Caki2 (cell line): ENCODE data around the gene TPCN1. TPM values are rescaled to one million over a fixed set of nuclear protein-coding genes. Genes with fewer than 3 reads are reported as not detected.
"Not testable (repeated sequence)": the region's sequence is repeated elsewhere in the genome, so short reads cannot be mapped to it uniquely, and the experiment has no call there.

Experiments used
- DNase-seq: peaks from one replicate; pipeline ENCODE4 v3.0.0-alpha.2; 2015; ENCODE audit warnings: low read depth
- in situ Hi-C: cut with HindIII; loops from 2 replicates; pipeline ENCODE4 v1.10.0; 2016; ENCODE audit warnings: low sequenced_read_pairs, low pct_unique_long_range_greater_than_20kb, mixed read lengths
- total RNA-seq: library from RNA; depleted of rRNA; stranded (reverse); fragments of >200 nt; shearing (Covaris generic); gene quantifications from 2 replicates; pipeline ENCODE4 v1.2.3, GENCODE V29; 2014; ENCODE audit warnings: low replicate concordance

TPCN1 gene
- total RNA-seq, 1 experiment from 2014 or later: 16.4 TPM

DNA sequence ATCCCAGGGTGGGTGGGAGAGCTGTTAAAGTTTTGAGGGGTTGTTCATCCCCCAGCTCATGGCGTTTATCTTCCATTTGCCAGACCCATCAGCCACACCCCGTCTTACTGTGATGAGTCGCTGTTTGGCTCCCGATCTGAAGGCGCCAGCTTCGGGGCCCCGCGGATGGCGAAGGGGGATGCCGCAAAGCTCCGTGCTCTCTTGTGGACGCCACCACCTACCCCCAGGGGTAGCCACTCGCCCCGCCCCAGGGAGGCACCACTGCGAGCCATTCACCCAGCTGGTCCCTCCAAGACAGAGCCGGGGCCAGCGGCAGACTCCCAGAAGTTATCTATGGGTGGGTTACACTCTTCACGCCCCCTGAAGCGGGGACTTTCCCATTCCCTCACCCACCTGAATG, 30.0 kb upstream of the TPCN1 start:
- in situ Hi-C loops: no loop called here
- no peak for DNase-seq

DNA sequence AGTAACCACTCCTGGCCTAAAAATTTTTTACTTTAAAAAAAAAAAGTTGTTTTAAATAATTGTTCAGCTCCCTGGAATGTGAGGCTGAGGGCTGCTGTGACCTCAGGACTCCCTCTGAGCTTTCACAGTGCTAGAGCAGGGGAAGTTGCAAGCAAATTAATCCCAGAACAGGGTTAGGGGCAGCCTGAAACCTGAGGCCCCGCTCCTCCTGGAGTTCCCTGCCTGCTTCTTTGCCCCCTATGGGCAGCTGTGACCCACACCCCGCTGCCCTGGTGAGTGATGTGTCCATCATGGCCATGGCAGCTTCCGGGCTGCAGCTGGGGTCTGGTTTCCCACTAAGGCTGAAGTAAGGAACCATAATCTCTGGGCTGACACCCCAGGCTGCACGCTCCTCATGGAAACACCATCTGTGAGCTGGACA, 26.3 kb upstream of the TPCN1 start:
- DNase-seq: no peak

DNA sequence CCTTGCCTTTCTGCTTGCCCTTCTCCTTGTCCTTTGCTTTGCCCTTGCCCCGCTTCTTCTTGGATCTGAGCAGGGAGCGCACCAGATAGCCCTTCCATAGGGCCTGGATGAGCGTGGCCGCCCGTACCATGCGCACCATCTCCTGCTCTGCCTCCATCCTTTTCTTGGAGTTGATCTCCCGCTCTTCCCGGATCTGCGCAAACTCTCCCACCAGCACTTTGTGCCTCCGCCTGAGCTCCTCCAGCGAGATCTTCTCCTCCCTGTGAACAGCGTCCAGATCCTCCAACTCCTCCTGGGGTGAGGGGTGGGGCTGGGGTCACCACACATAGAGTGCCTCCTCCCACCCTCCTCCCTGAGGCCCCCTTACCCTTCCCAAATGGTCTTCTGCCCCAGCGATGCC, 25.7 kb upstream of the TPCN1 start:
- DNase-seq: no peak
- in situ Hi-C loops: no loop called here

More for the DNA sequence above, 26.3 kb upstream of the TPCN1 start:
- in situ Hi-C loops: no loop called here

DNA sequence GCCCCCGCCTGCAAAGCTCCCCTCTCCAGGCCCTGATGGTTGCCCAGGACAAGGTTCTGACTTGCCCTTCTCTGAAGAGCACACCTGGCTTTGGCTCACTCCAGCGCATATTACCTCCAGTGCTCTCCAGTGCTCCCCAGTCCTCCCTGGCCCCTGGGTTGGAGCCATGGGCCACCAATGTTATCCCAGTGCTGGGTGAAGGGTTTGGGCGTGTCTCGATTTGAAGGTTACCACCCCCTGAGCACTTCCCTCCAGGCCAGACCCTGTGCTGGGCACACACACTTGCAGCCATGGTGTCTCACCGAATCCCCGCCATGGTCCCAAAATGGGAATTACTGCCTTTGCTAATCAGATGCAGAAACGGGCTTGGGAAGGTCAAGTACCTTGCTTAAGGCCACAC, 24.7 kb upstream of the TPCN1 start:
- in situ Hi-C loops: no loop called here

DNA sequence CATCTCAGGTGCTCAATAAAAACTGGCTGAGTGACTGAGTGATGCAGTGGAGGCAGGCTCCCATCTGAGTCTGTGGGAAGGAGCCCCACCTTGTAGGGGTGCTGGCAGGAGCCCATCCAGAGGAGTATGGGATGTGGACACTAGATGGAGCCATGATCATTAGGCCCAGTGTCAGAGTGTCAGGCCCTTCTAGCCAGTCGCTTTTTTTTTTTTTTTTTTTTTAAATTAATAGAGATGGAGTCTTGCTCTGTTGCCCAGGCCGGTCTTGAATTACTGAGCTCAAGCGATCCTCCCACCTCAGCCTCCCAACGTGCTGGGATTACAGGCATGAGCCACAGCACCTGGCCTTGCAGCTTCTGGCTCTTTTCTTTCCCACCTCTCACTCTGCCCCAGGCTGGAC, 24.3 kb upstream of the TPCN1 start:
- peak; percentile 64 for DNase-seq
- in situ Hi-C loops: no loop called here

More for the DNA sequence above, 24.7 kb upstream of the TPCN1 start:
- no peak for DNase-seq

DNA sequence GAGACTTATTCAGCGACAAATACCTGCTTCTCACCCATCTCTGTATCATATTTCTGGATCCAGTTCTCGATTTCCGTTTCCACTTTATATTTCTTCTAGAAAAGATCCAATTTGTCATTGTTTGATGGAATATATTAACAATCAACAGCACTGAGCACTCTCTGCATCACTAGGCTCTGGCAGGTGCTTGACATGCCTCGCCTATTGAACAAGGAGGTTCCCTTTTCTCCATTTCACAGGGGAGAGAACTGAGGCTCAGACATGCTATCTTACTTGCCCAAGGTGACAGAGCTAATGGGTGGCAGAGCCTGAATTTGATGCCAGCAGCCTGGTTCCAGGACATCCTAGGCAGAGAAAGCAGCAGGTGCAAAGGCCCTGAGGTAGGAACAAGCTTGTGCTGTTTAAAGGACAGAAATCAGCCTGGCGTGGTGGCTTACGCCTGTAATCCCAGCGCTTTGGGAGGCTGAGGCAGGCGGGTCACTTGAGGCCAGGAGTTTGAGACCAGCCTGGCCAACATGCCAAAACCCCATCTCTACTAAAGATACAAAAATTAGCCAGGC, 23.7 kb upstream of the TPCN1 start:
- DNase-seq: no peak

DNA sequence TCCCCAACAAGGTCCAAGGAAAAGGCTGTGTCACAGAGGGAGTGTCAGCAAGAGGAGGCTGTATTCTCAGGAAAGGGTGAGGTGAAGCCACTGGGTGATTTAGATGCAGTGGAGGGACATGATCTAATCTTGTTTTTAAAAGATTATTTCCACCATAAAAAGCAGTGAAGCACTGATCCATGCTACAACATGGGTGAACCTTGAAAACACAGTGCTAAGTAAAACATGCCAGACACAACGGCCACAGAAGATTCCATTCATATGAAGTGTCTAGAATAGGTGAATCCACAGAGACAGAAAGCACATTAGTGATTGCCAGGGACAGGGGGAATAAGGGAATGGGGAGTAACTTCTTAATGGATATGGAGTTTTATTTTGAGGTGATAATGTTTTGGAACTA, 23.0 kb upstream of the TPCN1 start:
- in situ Hi-C loops: no loop called here
- DNase-seq: peak; percentile 76

More for the DNA sequence above, 23.7 kb upstream of the TPCN1 start:
- in situ Hi-C loops: no loop called here

DNA sequence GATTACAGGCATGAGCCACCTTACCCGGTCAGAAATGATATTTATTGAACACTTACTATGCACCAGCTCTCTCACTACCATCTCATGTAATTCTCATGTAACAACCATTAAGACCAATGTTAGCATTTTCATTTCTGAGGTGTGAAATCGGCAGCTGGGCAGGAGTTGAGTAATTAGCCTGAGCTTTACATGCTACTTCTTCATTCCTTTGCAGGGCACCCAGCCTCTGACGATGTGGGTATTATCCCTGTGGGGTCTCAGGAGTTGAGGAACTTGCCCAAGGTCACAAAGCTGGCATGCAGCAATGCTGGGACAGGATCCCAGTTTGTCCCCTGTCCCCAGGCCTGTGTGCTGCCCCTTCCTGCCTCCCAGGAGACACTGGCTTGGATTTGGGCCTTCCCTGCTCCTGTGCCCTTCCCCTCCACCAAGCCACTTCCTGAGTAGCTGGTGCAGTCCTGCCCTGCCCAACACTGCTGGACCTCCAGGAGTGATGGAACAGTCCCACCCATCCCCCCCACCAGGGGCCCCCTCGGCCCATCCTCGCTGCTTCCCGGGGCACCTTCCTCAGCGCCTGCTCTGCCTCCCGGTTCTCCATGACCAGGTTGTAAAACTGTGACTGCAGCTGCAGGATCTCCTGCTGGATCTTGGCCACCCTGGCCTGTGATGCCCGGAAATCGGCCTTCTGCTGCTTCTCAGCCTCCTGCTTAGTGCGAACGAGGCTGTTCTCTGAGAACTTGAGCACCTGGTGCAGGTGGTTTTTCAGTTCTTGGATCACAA, 21.1 kb upstream of the TPCN1 start:
- in situ Hi-C loops: no loop called here
- DNase-seq: no peak

DNA sequence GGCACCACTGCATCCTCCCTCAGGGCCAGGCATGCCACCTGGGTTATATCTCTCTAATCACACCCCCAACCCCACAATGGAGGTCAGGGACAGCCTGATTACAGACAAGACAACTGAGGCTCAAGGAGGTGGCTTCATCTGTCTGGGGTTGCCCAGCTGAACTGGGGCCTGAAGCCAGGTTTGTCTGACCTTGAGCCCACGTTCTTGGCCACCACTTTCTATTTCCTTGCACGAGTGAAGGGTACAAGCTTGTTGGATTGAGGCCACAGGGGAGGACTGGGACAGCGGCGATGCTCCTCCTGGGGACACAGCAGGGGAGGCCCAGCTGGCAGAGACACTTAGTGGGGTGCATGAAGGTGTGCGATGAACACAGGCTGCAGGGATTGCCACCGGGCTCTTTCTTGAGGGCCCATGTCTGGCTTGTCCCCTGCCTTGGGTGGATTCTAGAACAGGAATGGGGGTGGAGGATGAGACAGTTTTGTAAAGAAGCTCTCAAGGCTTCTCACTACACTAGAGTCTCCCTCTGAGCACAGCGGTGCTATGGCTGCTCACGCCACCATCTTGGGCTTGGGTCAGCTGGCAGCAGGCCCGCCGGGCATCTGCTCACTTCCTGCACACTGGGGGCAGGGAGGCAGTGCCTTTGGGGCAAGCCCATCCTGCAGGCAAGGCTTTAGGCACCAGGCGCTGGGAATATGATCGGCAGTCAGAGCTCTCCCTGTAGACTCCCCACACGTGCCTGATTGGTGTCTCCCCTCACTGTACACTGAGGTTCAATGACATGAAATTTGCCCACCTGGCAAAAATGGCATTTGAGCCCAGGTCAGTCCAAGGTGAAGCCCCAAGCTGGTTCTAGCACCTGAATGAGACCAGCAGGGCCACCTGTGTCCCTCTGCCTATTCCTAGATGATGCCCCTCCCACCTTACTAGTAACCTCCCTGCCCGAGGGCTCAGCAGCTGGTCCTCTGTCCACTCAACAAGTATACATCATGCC, 19.8 kb upstream of the TPCN1 start:
- in situ Hi-C loops: no loop called here
- no peak for DNase-seq

DNA sequence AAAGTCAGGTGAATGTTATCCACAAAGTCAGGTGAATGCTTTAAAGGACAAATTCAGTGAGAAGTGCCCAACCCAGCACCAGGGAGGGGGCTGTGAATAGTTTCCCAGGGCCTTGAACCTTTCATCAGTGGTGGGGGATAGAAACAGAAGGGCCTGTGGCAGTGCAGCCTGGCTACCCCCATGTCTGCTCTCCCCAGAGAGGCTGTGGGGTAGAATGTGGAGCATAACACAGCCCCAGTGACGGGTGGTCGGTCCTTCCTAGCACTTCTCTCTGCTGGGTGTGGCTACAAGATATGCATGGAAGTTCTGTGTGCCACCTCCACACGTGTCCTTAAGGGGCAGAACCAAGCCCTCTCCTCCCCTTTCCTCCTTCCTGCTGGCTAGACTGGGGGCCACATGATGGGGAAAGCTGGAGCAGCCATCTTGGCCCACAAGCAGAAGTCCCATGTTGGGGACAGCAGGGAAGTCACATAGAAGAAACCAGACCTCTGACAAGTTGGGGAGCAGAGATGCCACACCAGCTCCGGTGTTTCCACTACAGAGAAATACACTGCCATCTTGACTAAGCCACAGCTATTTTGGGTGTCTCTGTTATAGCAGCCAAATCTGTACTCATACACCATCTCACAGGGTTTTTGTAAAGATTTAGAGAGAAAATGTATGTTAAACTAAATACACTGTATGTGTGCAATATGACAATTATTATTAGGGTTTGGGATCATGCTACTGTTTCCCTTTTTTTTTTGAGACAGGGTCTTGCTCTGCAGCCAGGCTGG, 18.8 kb upstream of the TPCN1 start:
- in situ Hi-C loops: no loop called here
- DNase-seq: no peak

DNA sequence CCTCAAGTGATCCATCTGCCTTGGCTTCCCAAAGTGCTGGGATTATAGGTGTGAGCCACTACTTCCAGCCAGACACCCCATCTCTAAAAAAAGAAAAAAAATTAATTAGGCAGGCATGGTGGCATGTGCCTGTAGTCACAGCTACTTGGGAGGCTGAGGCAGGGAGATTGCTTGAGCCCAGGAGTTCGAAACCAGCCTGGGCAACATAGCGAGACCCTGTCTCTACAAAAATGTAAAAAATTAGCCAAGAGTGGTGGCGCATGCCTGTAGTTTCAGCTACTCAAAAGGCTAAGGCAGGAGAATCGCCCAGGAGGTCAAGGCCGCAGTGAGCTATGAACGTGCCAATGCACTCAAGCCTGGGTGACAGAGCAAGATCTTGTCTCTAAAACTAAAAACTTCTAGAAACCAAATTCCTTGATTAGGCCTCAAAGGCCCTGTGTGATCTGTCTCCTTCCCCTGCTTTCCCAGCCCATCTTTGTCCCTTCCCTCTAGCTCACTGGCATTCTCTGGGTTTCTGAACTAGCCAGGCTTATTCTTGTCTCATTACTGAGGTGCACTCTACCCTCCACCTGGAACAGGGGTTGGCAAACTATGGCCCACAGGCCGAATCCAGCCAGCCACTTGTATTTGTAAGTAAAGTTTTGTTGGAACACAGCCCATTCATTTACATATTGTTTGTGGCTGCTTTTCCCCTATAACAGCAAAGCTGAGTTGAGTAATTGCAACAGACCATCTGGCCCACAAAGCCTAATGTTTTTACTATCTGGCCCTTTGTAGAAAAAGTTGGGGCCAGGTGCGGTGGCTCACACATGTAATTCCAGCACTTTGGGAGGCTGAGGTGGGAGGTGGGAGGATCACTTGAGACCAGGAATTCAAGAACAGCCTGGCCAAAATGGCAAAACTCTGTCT, 17.2 kb upstream of the TPCN1 start:
- DNase-seq: no peak
- in situ Hi-C loops: no loop called here

DNA sequence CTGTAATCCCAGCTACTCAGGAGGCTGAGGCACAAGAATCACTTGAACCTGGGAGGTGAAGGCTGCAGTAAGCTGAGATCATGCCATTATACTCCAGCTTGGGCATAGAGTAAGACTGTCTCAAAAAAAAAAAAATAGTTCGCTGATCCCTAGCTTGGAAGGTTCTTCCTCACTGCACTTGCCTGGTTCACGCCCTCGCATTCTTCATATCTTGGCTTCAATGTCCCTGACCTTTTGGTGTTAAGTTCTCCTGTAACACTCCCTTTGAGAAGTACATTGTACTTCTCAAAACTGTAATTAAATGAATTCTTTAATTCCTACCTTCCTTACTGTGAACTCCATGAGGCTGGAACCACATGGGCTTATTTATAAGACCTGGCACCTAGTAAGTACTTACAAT, 16.5 kb upstream of the TPCN1 start:
- in situ Hi-C loops: no loop called here
- peak; percentile 73 for DNase-seq

DNA sequence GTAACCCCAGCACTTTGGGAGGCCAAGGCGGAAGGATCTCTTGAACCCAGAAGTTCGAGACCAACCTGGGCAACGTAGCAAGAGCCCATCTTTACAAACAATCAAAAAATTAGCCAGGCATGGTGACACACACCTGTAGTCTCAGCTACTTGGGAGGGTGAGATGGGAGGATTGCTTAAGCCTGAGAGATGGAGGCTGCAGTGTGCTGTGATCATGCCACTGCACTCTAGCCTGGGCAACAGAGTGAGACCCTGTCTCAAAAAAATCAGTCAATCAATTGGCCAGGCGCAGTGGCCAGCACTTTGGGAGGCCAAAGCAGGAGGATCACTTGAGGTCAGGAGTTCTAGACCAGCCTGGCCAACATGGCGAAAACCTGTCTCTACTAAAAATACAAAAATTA, 14.5 kb upstream of the TPCN1 start:
- in situ Hi-C loops: not testable (repeated sequence)

DNA sequence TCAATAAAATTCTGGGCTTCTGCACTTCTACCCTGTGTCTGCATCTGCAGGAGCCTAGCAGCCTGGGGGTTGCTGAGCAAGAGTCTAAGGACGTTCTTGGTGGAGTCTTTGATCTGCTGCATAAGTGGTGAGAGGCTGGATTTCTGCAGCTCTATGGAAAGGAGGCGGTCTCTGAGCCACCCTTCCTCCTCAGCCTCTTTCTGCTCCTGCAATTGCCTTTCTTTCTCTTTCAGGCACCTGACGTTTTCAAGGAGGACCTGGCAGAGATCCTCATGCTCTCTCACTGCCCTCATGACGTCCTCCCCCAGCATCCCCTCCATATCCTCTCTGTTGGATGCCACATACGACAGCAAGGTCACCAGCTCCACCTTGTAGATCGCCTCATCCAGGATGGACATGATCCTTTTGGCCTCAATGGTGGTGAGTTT, 13.6 kb upstream of the TPCN1 start:
- DNase-seq: no peak
- in situ Hi-C loops: no loop called here

More for the DNA sequence above, 14.5 kb upstream of the TPCN1 start:
- DNase-seq: not testable (repeated sequence)

DNA sequence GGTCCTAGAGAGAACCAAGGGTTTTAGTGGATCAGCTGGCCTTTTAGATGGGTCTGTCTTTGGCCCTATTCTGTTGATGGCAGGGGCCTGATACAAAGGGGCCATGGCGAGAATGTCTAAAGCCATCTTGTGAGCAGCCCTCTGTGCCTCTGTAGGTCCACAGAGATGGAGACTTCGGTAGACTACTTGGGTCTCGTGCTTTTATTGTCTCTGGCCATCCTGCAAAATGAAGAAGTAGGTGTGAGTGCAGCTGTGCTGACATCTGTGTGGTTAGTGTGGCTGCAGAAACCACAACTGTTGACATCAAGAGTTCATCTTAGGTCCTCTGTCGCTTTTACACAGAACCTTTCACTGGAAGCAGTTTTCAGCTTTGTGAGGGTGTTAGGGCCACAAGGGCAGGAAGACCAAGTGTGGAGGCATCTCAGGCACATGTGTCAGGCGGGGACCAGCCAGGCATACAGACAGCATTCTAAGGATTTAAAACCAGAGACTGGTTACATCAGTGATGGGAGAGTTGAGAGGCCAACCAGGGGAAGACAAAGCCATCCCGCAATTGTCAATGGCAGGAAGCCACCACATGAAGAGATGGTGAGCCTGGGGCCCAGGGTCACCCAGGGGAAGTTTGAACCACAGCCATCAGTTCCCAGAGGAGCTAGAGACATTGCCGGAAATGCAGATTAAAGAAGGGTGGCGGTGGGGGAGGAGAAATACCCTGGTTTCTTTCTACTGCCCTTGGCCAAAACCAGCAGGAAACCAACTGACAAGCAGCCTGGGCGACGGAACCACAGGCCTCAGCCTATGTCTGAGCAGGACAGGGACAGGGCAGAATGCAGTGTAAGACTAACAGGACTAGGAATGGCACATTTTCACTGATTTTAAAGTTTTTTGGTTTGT, 13.0 kb upstream of the TPCN1 start:
- no peak for DNase-seq
- in situ Hi-C loops: no loop called here

DNA sequence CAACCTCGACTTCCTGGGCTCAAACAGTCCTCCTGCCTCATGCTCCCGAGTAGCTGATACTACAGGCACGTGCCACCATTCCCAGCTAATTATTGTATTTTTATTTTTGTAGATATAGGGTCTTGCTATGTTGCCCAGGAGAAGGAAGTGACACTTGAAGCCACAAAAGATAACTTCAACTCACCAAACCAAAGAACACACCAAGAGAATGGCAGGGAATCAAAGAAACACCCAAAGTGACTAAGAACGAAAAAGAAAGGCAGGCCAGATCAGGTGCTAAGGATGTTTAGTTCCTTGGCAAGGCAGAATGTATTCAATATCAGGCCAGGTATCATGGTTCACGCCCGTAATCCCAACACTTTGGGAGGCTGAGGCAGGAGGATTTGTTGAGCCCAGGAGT, 10.1 kb upstream of the TPCN1 start:
- in situ Hi-C loops: no loop called here
- no peak for DNase-seq
